Activated naive CD8-positive, alpha-beta T cell treated with anti-CD3 and anti-CD28 coated beads, Interleukin-2, amount 10 ng/mL, durations not matched to agents 7 days and 5 days (primary cell): Measurements from ENCODE around the gene ARL4D. TPM values are rescaled to one million over a fixed set of nuclear protein-coding genes. Genes with fewer than 3 reads are reported as not detected.
"Not testable (repeated sequence)": the region's sequence is repeated elsewhere in the genome, so short reads cannot be mapped to it uniquely, and the experiment has no call there.

Source experiments
- ATAC-seq: fragments of 150-1000 bp; cut with Tn5 transposase; one replicate; pipeline ENCODE4 v1.10.0; 2021; ENCODE audit warnings: low read depth, moderate library complexity
- POLR2A ChIA-PET: fragments of 350-600 bp; sonication (Branson Sonifier 250); formaldehyde crosslinking; loops from one replicate; lab custom pipeline; 2021; ENCODE audit warnings: antibody characterized with exemption; lab: Charles Lee
- DNase-seq: peaks from one replicate; pipeline ENCODE4 v3.0.0; 2021
- H3K27ac Mint-ChIP-seq: one replicate; pipeline ENCODE4 v1.8.0; 2022; ENCODE audit warnings: mild to moderate bottlenecking, mixed read lengths
- H3K27me3 Mint-ChIP-seq: one replicate; pipeline ENCODE4 v1.8.0; 2022; ENCODE audit warnings: mild to moderate bottlenecking, moderate library complexity, mixed read lengths
- H3K36me3 Mint-ChIP-seq: one replicate; pipeline ENCODE4 v1.8.0; 2021; ENCODE audit warnings: mild to moderate bottlenecking, mixed read lengths
- H3K4me1 Mint-ChIP-seq: one replicate; pipeline ENCODE4 v1.8.0; 2021; ENCODE audit warnings: mixed read lengths
- H3K4me3 Mint-ChIP-seq: one replicate; pipeline ENCODE4 v1.8.0; 2022; ENCODE audit warnings: mild to moderate bottlenecking, moderate library complexity, mixed read lengths
- H3K9me3 Mint-ChIP-seq: one replicate; pipeline ENCODE4 v1.8.0; 2021; ENCODE audit warnings: mixed read lengths
- total RNA-seq, 2 experiments: library from RNA; stranded (reverse); gene quantifications; one replicate each; pipeline ENCODE4 v1.2.3, GENCODE V29; 2021

The ARL4D gene
- total RNA-seq, 2 experiments from 2014 or later, result 2.2 to 2.4 TPM

GRCh38 chr17:43406676-43407645, 8.2 kb downstream of the ARL4D start:
- Mint-ChIP-seq H3K36me3 (no peaks in the 10 kb centered on the region), H3K4me1 (peaks cover 1% of the 10 kb centered on the region), H3K9me3 (no peaks in the 10 kb centered on the region), H3K27ac (no peak overlapping the region), H3K4me3 (no peak overlapping the region), H3K27me3 (peaks cover 14% of the 10 kb centered on the region)
- ATAC-seq, result no peak
- POLR2A ChIA-PET, result interaction anchor here (1.3 kb wide), 1 partner anchor 77 kb away, joined by 3 read pairs; the partner anchor contains the start of gene DHX8
- DNase-seq, result no peak

- no peaks in the 10 kb centered on the region for H3K36me3 Mint-ChIP-seq
- ATAC-seq, result no peak
- POLR2A ChIA-PET, result interaction anchor here (2.3 kb wide), 1 partner anchor 74 kb away, joined by 6 read pairs; the partner anchor contains the start of gene DHX8
- no peak overlapping the region for H3K4me3 Mint-ChIP-seq
- H3K27me3 Mint-ChIP-seq, result peaks cover 14% of the 10 kb centered on the region
- no peaks in the 10 kb centered on the region for H3K9me3 Mint-ChIP-seq
- no peak for DNase-seq
- H3K27ac Mint-ChIP-seq, result no peak overlapping the region
- H3K4me1 Mint-ChIP-seq, result peaks cover 1% of the 10 kb centered on the region
Observed at GRCh38 chr17:43409131-43409530, 10.3 kb downstream of the ARL4D start.

GRCh38 chr17:43410557-43411368, 12.0 kb downstream of the ARL4D start:
- H3K36me3 Mint-ChIP-seq, result no peaks in the 10 kb centered on the region
- peaks cover 20% of the 10 kb centered on the region for H3K27me3 Mint-ChIP-seq
- no peak overlapping the region for H3K27ac Mint-ChIP-seq
- POLR2A ChIA-PET, result interaction anchor here (2.3 kb wide), 1 partner anchor 73 kb away, joined by 6 read pairs; the partner anchor contains the start of gene DHX8
- H3K4me1 Mint-ChIP-seq, result peaks cover 1% of the 10 kb centered on the region
- no peaks in the 10 kb centered on the region for H3K9me3 Mint-ChIP-seq
- DNase-seq (no peak), ATAC-seq (no peak)
- no peak overlapping the region for H3K4me3 Mint-ChIP-seq

GRCh38 chr17:43411369-43411677, 12.5 kb downstream of the ARL4D start:
- H3K27me3 Mint-ChIP-seq, result peaks cover 23% of the 10 kb centered on the region
- DNase-seq, result no peak
- H3K27ac Mint-ChIP-seq, result no peak overlapping the region
- POLR2A ChIA-PET, result no interaction called here
- no peaks in the 10 kb centered on the region for H3K9me3 Mint-ChIP-seq
- H3K4me3 Mint-ChIP-seq, result no peak overlapping the region
- H3K36me3 Mint-ChIP-seq, result no peaks in the 10 kb centered on the region
- H3K4me1 Mint-ChIP-seq, result peaks cover 1% of the 10 kb centered on the region
- no peak for ATAC-seq

GRCh38 chr17:43411749-43412148, 13.0 kb downstream of the ARL4D start:
- H3K27ac Mint-ChIP-seq, result no peak overlapping the region
- DNase-seq (no peak), ATAC-seq (no peak)
- POLR2A ChIA-PET, result no interaction called here
- H3K36me3 Mint-ChIP-seq, result no peaks in the 10 kb centered on the region
- peaks cover 1% of the 10 kb centered on the region for H3K4me1 Mint-ChIP-seq
- H3K4me3 Mint-ChIP-seq, result no peak overlapping the region
- H3K9me3 Mint-ChIP-seq, result no peaks in the 10 kb centered on the region
- peaks cover 26% of the 10 kb centered on the region for H3K27me3 Mint-ChIP-seq

GRCh38 chr17:43412166-43412565, 13.4 kb downstream of the ARL4D start:
- Mint-ChIP-seq H3K36me3 (no peaks in the 10 kb centered on the region), H3K27me3 (peaks cover 26% of the 10 kb centered on the region), H3K4me1 (peaks cover 1% of the 10 kb centered on the region), H3K9me3 (no peaks in the 10 kb centered on the region), H3K4me3 (no peak overlapping the region), H3K27ac (no peak overlapping the region)
- no peak for DNase-seq
- POLR2A ChIA-PET, result no interaction called here
- no peak for ATAC-seq

- Mint-ChIP-seq H3K27ac (no peak overlapping the region), H3K9me3 (no peaks in the 10 kb centered on the region), H3K4me1 (no peaks in the 10 kb centered on the region), H3K4me3 (no peak overlapping the region), H3K36me3 (no peaks in the 10 kb centered on the region), H3K27me3 (peaks cover 14% of the 10 kb centered on the region)
- ATAC-seq, result no peak
- POLR2A ChIA-PET, result no interaction called here
- no peak for DNase-seq
Observed at GRCh38 chr17:43416998-43417890, 18.5 kb downstream of the ARL4D start.

GRCh38 chr17:43418441-43419374, 19.9 kb downstream of the ARL4D start:
- POLR2A ChIA-PET, result no interaction called here
- no peak for ATAC-seq
- Mint-ChIP-seq H3K9me3 (no peaks in the 10 kb centered on the region), H3K27me3 (peaks cover 18% of the 10 kb centered on the region), H3K4me1 (no peaks in the 10 kb centered on the region), H3K4me3 (no peak overlapping the region), H3K27ac (no peak overlapping the region), H3K36me3 (no peaks in the 10 kb centered on the region)
- DNase-seq, result no peak

GRCh38 chr17:43419375-43419882, 20.6 kb downstream of the ARL4D start:
- DNase-seq, H3K4me3 Mint-ChIP-seq, H3K36me3 Mint-ChIP-seq, H3K9me3 Mint-ChIP-seq, ATAC-seq, H3K27ac Mint-ChIP-seq, POLR2A ChIA-PET, H3K4me1 Mint-ChIP-seq: not testable (repeated sequence)
- H3K27me3 Mint-ChIP-seq, result peaks cover 19% of the 10 kb centered on the region

- ATAC-seq (no peak), DNase-seq (no peak)
- H3K27me3 Mint-ChIP-seq, result peaks cover 15% of the 10 kb centered on the region
- H3K27ac Mint-ChIP-seq, result no peak overlapping the region
- POLR2A ChIA-PET, result interaction anchor here (1.2 kb wide), 1 partner anchor 63 kb away, joined by 4 read pairs; no protein-coding TSS in a partner anchor
- H3K4me1 Mint-ChIP-seq, result no peaks in the 10 kb centered on the region
- H3K36me3 Mint-ChIP-seq, result no peaks in the 10 kb centered on the region
- no peak overlapping the region for H3K4me3 Mint-ChIP-seq
- no peaks in the 10 kb centered on the region for H3K9me3 Mint-ChIP-seq
Observed at GRCh38 chr17:43423777-43424455, 25.1 kb downstream of the ARL4D start.

- no peaks in the 10 kb centered on the region for H3K9me3 Mint-ChIP-seq
- no peak overlapping the region for H3K27ac Mint-ChIP-seq
- ATAC-seq, result no peak
- DNase-seq, result no peak
- no peak overlapping the region for H3K4me3 Mint-ChIP-seq
- POLR2A ChIA-PET, result interaction anchor here (0.9 kb wide), 1 partner anchor 60 kb away, joined by 3 read pairs; no protein-coding TSS in a partner anchor
- peaks cover 28% of the 10 kb centered on the region for H3K27me3 Mint-ChIP-seq
- H3K36me3 Mint-ChIP-seq, result no peaks in the 10 kb centered on the region
- no peaks in the 10 kb centered on the region for H3K4me1 Mint-ChIP-seq
Observed at GRCh38 chr17:43427362-43428043, 28.7 kb downstream of the ARL4D start.
